Keratinocyte (primary cell): ENCODE data around the gene ERGIC1.

Experiments used
- CTCF ChIP-seq, 3 experiments: IDR thresholded peaks in 1 of 3; conservative IDR thresholded peaks in 1 of 3; optimal IDR thresholded peaks in 1 of 3; 2 replicates in 2 of 3; 3 replicates in 1 of 3; pipeline versions ENCODE3 to v1.5.1; 2011; ENCODE audit warnings: low read length in 3 of 3, mild to moderate bottlenecking in 3 of 3, moderate library complexity in 2 of 3, control low read depth in 1 of 3, inconsistent platforms in 1 of 3; ENCODE audit not compliant: insufficient read depth in 2 of 3; ENCODE audit errors: extremely low read depth in 1 of 3
- EZH2 ChIP-seq: IDR thresholded peaks from one replicate; pipeline ENCODE4 v1.6.1; 2012; ENCODE audit warnings: inconsistent platforms, mild to moderate bottlenecking, low read length, moderate library complexity

DNA sequence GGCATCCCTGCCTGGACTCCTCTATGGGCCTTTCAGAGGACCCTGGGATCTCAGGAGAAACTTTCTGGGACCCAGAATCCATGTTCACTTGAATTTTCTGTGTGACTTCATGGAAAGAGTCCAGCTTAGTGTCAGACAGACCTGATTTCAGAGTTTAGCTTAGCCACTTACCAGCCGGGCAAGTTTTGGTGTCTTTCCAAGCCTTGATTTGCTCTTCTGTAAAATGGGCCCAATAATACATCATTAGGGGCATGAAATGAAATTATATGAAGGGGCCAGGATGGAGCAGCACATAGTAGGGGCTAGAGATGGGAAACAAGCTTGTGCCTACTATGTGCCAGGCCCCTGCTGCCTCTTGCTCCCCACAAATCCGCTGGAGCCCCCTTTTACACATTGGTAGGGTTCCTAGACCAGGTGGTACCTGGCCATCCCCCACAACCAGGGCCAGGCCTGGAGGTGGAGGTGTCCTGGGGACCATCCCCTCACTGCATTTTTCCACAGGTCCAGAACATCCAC is 92.0 kb downstream of the ERGIC1 start:
- TF ChIP-seq CTCF (optimal IDR thresholded peaks at IDR 0.05 in 1 of 3, IDR thresholded peaks at IDR 0.05 in 1 of 3, conservative IDR thresholded peaks at IDR 0.05 in 1 of 3; ENCODE audit: extremely low read depth in 1 of 3, insufficient read depth in 2 of 3, low read length in 3 of 3), result no peak
- TF ChIP-seq EZH2, result no peak
